HG02571 (cell line): ENCODE measurements around the gene NBPF1.
"Not testable (repeated sequence)": the region's sequence is repeated elsewhere in the genome, so short reads cannot be mapped to it uniquely, and the experiment has no call there.

Source experiments
- ATAC-seq: cut with Tn5 transposase; IDR thresholded peaks from one replicate; pipeline ENCODE4 v1.9.1; 2021; ENCODE audit warnings: mild to moderate bottlenecking, moderate library complexity; ENCODE audit not compliant: unreplicated experiment

NBPF1 gene

GRCh38 chr1:16642025-16642966 is 28.9 kb upstream of the NBPF1 start:
- not testable (repeated sequence) for ATAC-seq

- ATAC-seq, result not testable (repeated sequence)
Observed at GRCh38 chr1:16641159-16641975, 28.0 kb upstream of the NBPF1 start.

DNA sequence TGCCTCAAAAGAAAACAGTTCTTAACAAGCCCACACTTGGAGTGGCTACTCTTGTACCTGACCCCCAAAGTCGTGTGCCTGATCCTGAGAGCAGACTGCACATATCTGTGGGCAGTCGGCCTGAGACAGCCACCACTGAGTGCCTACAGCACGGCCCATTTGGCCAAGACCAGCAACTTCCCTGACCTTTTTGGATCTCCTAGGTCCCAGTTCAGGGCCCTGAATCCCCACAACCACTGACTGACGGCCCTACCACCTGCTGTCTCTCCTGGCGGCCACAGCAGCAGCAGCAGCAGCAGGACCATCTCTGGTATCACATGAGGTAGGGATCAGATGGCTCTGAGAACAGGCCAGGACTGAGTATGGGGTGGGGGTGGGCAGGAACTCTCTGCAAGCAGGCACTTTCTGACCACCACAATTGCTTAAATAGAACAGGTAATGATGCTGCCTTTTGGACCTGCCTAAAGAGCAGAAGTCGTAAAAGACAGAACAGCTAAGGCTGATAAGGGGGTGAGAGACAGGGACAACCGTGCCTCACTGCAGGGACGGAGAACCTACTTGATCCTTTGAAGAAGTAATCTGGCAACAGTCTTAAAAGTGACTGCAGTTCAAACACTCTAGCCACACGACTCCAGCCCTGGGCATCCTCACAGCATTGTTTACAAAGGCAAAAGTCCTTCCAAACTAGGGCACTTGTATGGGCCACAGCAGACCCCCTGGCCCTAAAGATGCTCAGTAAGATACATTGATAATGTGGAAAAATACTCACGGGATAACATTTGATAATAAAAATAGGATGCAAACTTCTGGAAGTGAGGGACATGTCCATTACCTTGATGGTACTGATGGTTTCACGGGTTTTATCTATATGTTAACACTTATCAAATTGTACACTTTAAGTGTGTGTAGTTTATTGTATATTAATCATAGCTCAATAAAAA is 26.0 kb upstream of the NBPF1 start:
- not testable (repeated sequence) for ATAC-seq

DNA sequence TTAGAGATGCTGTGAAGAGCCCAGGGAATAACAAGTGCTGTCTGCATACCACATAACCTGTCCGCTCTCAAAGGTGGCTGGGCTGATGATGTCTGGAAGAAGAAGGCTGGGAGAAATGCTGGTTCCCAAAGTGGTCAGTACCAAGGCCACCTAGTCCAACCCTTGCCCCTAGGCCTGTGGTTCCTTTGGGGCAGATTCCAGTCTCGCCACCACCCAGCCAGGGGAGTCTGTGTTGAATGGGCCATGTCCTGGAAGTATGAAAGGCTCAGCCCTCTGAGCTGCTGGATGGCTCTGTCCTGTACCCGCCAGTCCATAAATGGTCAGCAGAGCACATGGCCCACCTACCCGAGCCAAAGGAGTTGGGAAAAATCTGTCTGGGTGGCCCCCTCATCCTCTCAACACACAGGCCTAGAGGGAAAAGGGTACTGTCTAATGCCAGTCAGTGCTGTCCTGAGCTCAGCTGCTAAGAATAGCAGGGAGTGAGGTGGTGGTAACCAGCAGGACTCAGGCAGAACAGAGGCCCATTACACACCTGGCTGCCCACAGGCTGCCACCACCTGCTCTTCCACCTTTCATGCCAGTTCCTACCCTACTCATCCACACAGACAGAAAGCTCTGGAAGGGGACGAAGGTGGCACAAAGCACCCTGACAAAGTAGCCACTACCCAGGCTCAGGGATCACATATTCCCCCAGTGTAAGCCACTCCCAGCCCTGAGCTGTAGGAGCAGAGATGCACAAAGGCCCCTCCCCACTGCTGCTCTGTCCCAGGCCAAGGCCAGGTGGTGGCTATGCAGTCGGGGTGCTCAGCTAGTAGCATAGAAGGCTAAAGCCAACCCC is 24.8 kb upstream of the NBPF1 start:
- not testable (repeated sequence) for ATAC-seq

GRCh38 chr1:16636551-16637195 is 23.3 kb upstream of the NBPF1 start:
- ATAC-seq, result not testable (repeated sequence)

- ATAC-seq, result not testable (repeated sequence)
Observed at GRCh38 chr1:16635959-16636358, 22.6 kb upstream of the NBPF1 start.

DNA sequence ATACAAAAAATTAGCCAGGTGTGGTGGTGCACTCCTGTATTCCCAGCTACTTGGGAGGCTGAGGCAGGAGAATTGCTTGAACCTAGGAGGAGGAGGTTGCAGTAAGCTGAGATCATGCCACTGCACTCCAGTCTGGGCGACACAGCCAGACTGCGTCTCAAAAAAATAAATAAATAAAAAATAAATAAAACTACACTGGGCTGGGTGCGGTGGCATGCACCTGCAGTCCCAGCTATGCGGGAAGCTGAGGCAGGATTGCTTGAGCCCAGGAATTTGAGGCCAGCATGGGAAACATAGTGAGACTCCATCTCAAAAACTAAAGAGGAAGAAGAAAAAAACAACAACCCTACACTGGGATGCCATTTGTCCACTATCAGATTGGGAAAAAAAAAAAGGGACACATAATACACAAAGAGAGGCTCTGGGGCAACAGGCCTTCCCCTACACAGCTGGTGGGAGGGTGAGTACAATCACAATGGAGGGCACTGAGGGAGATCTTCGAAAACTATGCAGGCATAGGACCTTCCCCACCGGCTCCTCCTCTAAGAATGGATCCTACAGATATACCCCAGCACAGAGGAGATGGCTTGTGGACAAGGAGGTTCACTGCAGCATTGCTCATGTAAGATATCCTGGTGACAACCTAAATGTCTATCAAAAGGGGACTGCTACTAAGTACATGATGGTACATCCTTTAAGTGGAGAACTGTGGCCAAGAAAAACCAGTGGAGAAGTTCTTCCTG is 20.3 kb upstream of the NBPF1 start:
- ATAC-seq, result not testable (repeated sequence)

- ATAC-seq, result not testable (repeated sequence)
Observed at GRCh38 chr1:16632044-16632850, 18.9 kb upstream of the NBPF1 start.

GRCh38 chr1:16631248-16632043 is 18.1 kb upstream of the NBPF1 start:
- ATAC-seq, result no peak

GRCh38 chr1:16630661-16631247 is 17.4 kb upstream of the NBPF1 start:
- no peak for ATAC-seq

- ATAC-seq, result not testable (repeated sequence)
Observed at GRCh38 chr1:16629916-16630530, 16.7 kb upstream of the NBPF1 start.

DNA sequence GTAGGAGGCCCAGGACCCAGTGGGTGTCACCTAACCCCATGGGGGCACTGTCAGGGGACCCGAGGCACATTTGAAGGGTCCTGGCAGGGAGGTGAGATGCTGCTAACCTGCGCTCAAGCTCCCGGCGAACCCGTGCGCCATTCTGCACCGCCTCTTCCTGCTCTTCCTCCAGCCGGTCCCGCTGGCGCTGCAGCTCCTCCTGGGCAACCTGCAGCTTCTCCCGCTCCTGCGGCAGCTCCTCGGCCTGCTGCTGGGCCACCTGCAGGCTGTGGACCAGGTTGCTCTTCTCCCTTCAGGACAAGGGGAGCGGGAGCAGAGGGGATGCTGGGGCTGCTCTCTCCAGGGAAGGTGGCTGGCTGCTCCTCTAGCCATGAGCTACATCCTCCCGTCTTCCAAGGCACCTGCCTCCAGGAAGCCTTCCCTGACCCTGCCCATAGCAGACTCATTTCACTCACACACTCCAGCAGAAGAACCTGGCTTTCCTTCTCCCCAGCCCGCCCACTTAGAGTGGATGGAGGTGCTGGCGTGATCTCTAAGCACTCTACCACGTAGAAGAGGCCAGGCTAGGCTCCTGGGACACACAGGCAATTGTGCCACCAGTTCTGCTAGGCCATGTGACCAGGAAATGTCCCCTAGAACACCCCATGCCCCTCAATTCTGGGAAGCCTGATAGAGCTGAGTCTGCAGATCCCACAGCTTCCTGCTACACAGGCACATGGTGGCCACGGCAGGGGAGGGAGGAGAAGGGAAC is 15.2 kb upstream of the NBPF1 start:
- no peak for ATAC-seq

- ATAC-seq, result not testable (repeated sequence)
Observed at GRCh38 chr1:16626409-16626983, 13.1 kb upstream of the NBPF1 start.

DNA sequence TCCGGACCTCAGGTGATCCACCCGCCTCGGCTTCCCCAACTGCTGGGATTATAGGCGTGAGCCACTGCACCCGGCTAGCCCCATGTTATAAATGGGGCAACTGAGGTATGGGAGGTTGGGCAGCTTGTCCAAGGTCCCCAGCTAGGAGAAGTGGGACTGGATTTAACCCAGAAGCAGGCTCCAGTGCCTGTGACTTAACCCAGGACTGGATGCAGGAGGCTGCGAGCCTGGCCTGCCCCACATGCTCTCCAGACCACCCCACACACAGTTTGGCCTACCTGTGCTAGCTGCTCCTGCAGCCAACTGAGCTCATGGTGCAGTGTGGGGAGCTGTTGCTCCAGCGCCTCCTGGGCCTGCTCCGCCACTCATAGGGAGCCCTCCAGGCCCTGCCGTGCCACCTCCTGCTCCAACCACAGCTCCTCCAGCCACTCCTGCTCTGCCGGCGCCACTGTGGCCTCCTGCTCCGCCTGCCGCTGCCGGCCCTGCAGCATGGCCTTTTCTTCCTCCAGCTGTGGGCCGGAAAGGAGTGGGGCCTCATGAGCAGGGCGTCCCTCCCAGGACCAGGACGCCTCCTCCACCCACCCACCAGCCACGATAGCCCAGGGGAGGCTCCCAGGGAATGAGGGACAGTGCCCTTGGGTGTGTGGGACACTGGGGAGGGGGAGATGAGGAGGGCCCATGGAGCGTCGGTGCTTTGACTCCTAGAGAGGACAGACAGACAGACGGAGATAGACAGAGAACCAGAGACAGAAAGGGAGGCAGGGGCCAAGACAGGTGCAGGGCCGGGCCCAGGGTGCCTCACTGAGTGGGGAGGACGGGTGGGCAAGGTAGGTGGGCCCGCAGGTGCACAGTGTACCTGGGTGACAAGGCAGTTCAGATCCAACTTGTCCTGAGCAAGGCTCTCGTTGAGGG is 12.4 kb upstream of the NBPF1 start:
- no peak for ATAC-seq
